H1 (cell line): Measurements from ENCODE around the gene ZNFX1. TPM values are rescaled to one million over a fixed set of nuclear protein-coding genes. Genes with fewer than 3 reads are reported as not detected.

Experiments used
- polyA plus RNA-seq, 7 experiments: library from polyadenylated mRNA; depleted of rRNA in 3 of 7; stranded (reverse) in 5 of 7; unstranded in 2 of 7; fragments of >200 nt in 5 of 7; fragments of 200-250 nt in 2 of 7; gene quantifications; 1 replicate in 5 of 7; 2 replicates in 1 of 7; 4 replicates in 1 of 7; pipeline versions ENCODE4 v1.2.1 to v1.2.3, GENCODE V29; 2011 to 2013; ENCODE audit warnings: missing spikeins in 2 of 7, mixed read lengths in 2 of 7
- small RNA-seq: library from polyadenylated mRNA; stranded (forward); fragments of <200 nt; extraction: miRNeasy Mini kit (QIAGEN cat#:217004); gene quantifications from one replicate; pipeline ENCODE3, GENCODE V24; 2013; ENCODE audit not compliant: insufficient read depth
- total RNA-seq: library from RNA; stranded (reverse); fragmentation: NEBNext Ultra II Directional; extraction: Animal tissue kit (Norgen Biotek cat#: 25700); gene quantifications from 2 replicates; pipeline ENCODE4 v1.2.1, GENCODE V29; 2021

Gene ZNFX1
- total and polyA plus RNA-seq, 2 of the 8 experiments (the other 6 are each of a cell fraction or from before 2014, with no cell fraction given), result 3.1 to 11.3 TPM

Small RNA genes within 50 kb of the gene (small RNA-seq; reads per million reads assigned to genes)
- 2,618 reads per million, percentile 100 among the genes with 10 or more reads in this experiment for gene SNORD12B
- gene SNORD12C, result 693 reads per million, percentile 99 among the genes with 10 or more reads in this experiment

Other genes starting within 250 kb of the ZNFX1 start
- 252 and 269 TPM in 2 replicates for gene CSE1L, start 231.7 kb downstream of the ZNFX1 start, total RNA-seq
- 48.6 and 94.1 TPM in 2 replicates for gene CSE1L, start 231.7 kb downstream of the ZNFX1 start, polyA plus RNA-seq (2011; rRNA removed)
- gene STAU1, start 89.7 kb downstream of the ZNFX1 start, total RNA-seq, result 107 and 111 TPM in 2 replicates
- gene STAU1, start 89.7 kb downstream of the ZNFX1 start, polyA plus RNA-seq (2011; rRNA removed), result 37.5 and 41.4 TPM in 2 replicates
- 49.3 and 51.0 TPM in 2 replicates for gene DDX27, start 58.6 kb downstream of the ZNFX1 start, total RNA-seq
- 42.7 and 86.3 TPM in 2 replicates for gene DDX27, start 58.6 kb downstream of the ZNFX1 start, polyA plus RNA-seq (2011; rRNA removed)
- gene KCNB1, start 204.6 kb upstream of the ZNFX1 start, total RNA-seq, result 0.58 and 0.59 TPM in 2 replicates
- 0.47 and 0.67 TPM in 2 replicates for gene KCNB1, start 204.6 kb upstream of the ZNFX1 start, polyA plus RNA-seq (2011; rRNA removed)